ENCODE results near the gene SPIN1. TPM values are rescaled to one million over a fixed set of nuclear protein-coding genes. Genes with fewer than 3 reads are reported as not detected.

Gene SPIN1
- total RNA-seq, 1 experiment from 2014 or later, result 56.9 TPM

DNA sequence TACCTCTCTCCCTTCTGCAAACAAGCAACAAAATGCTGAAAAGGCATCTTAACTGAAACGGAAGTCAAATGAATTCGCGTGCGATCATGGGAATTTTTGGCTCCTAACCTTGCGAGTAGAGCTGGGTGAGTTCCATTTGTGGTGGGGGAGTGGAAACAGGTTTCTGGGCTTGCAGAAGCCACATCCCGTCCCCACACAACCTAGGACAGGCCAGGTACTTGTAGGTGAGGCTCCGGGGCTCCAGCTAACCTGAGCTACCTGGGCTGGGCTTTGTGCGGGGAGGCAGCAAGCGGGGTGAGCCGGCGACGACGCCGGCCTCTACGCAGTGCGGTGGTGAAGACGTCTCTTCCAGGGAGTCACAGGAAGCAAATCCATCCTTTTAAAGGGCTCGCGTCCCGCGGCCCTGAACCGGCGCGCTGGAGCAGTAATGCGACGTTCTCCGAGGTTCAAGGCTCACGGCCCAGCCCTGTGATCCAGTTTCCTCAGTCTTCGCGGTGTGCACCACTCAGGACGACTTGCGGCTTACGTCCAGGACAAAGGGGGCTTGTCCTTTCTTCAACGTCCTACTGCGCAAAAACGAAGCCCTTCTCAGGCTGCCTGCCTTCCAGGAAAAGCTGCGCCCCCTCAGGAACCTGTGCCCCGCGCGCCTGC is 567 bp upstream of the SPIN1 start:
- DNase-seq (ENCODE audit: low read depth), result peak; percentile 8

DNA sequence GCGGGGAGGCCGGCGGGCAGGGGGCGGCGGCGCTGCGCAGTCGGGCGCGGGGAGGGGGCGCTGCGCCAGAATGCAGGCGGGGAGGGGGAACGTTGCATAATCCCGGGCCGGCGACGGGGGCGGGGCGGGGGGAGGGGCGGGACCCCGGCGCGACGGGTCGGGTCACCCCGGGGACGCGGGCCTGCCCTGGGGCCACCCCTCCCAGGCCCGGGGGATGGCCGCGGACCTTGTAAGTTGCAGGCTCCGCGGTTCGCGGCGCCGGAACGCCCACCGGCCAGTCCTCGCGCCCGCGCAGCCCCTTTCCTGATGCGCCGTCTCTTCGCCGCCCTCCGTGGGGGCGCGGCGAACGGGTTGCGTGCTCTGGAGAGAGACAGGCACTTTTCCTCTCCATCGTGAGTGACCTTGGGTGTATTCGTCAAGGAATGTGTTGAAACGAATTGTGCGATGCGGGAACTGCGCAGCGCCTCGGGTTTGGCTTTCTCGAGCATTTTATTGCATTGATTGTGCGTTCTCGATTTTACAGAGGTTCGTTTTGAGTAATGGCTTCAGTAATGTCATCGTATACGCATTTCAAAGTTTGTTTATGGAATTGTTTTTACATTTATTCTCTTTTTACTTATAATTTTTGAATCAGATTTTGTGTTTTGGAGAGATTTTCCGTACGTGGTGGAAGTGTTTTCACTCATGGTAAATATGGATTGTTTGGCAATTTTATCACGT is 802 bp downstream of the SPIN1 start:
- DNase-seq (ENCODE audit: low read depth), result peak; percentile 56

DNA sequence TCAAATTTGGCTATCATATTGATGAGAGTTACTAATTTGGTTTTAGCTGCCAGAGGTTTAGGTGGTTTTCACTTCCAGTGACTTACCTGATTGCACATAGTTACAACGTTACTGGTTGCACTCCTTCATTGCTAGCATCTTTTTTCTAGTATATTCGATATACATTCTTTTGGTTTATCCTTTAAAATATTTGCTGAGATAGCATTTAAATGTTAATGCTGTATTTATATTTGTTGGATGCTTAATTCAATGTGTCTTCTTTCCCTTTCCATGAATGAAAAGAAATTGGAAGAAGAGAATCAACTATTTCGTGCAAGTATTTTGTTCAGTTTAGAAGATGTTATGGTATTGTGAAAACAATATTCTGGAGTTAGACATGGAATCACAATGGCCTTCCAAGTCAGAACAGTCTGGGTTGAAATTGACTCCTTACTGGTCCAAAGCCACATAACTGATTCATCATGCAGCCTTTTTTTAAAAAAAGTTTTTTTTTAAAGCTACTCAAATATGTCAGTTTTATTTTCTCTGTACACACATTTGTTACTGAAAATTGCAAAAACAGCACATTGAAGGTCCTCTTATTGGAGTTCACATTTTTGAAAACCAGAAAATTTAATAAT is 2.2 kb downstream of the SPIN1 start:
- no peak for DNase-seq (ENCODE audit: low read depth)

DNA sequence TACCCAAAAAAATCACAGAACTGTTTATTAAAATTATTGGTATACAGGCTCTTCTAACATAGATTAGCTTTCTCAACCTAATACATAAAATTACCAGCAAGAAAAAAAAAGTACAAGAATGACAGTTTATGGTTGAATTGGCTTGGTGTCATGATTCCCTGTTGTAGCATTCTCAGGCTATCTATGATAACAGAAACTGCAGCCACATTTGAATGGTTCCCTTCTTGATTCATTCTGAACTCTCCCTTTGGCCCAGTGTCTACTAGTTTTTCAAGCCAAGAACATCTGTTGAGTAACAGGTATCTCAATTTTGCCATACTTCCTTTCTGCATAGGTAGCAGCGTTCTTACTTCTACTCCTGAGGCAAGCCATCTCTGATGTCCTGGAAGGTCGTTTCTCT is 3.0 kb downstream of the SPIN1 start:
- DNase-seq (ENCODE audit: low read depth), result no peak

DNA sequence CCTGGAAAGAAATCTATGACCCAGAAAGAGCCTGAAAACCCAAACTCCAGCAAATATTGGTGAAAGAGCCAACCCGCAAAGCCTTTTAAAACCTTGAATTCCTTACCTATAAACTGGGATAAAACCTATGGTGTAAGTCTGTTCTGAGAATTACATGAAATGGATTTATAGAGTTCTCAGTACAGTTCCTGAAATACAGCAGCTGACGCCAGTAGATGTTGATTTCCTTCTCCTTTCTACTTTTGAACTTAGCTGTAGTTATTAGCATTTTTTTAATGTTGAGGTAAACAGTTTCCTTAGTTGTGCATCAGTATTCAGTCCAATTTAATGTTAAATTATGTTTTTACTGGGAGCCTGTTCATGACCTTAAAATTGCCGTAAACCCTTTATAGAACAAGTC is 3.7 kb downstream of the SPIN1 start:
- DNase-seq (ENCODE audit: low read depth), result no peak

DNA sequence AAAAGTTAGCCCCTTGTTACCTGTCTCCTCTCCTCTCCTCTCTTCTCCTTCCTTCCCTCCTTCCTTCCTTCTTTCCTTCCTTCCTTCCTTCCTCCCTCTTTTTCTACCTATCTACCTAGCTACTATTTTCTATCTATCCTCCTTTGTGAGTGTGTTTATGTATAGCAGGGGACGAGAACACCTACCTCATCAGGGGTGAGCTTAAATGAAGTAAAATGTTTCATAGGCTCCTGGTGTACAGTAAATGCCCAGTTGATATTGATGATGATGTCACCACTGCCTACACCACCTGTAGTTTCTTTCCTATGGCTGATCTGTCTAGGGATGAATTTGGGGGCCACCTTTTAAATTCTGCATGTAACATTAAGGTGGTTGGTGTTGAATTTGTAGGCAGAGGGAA is 4.3 kb downstream of the SPIN1 start:
- no peak for DNase-seq (ENCODE audit: low read depth)

DNA sequence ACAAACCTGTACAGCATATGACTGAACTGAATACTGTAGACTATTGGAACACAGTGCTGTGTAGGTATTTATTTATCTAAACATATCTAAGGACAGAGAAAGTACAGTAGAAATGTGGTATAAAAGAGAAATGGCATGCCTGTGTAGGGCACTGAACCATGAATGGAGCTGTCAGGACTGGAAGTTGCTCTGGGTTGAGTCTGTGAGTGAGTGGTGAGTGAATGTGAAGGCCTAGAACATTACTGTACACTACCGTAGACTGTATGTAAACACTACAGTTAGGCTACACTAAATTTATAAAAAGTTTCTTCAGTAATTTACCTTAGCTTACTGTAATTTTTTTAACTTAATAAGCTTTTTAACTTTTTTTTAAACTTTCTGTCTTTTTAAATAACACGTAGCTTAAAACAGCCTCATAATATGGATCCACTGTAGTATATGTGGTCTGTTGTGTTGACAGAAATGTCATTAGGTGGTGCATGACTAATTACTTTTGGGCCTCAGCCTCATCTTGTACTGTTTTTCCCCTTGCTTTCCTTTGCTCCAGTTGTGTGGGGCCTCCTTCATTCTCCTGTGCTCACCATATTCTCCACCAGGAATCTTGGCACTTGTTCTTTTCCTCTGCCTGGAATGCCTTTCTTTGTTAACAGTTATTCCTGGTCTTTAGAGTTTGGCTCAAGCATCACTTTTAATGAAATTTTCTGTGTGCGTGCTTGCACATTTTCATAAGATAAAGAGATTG is 8.8 kb downstream of the SPIN1 start:
- DNase-seq (ENCODE audit: low read depth), result no peak

DNA sequence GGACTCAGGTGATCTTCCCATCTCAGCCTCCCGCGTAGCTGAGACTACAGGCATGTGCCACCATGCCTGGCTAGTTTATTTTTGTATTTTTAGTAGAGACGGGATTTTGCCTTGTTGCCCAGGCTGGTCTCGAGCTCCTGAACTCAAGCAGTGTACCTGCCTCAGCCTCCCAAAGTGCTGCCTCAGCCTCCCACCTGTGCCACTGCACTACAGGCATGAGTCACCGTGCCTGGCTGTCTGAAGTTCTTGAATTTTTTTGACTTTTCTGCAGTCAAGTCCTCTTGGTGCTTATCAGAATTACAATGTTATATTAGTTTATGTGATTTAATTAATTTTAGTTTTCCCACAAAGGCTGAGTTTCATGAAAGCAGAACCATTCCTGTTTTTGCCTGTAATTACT is 9.8 kb downstream of the SPIN1 start:
- DNase-seq (ENCODE audit: low read depth), result no peak

DNA sequence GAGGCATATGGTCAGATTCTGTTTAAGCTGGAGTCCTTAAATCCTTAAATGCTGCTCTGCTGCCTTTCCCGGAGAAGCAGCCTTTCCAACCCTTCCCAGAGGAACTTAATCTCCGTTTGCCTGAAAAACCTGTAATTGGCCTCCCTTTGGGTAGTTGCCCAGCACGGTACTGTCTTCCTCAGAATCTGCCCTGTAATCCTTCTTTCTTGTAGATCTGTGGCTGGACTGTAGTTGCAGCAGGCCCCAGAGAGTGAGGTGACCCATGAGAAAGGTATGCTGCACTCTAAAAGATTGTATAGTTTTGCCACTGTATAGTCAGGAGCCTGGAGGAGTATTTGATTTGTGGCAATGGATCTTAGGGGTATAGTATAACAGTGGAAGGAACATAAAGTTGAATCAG is 11.7 kb downstream of the SPIN1 start:
- DNase-seq (ENCODE audit: low read depth), result peak; percentile 66

DNA sequence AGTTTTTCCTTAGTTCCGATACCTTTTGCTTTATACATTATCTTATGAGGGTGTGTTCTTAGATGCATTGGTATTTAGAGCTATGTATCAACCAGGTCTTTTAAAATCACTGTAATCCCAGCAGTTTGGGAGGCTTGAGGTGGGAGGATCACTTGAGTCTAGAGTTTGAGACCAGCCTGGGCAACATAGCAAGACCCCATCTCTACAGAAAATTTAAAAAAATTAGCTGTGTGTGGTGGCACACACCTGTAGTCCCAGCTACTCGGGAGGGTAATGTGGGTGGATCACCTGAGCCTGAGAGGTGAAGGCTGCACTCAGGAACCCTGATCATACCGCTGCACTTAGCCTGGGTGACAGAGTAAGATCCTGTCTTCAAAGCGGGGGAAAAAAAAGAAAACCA is 15.1 kb downstream of the SPIN1 start:
- DNase-seq (ENCODE audit: low read depth), result no peak

DNA sequence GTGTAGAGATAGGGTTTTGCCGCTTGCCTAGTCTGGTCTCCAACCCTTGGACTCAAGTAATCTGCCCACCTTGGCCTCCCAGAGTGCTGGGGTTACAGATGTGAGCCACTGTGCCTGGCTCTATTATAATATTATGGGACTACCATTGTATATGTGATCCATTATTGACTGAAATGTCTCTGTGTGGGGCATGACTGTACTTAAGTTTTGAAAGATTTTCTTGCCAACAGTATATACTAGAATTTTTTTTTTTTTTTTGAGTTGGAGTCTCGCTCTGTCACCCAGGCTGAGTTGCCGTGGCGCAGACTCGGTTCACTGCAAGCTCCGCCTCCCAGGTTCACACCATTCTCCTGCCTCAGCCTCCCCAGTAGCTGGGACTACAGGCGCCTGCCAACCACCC is 17.8 kb downstream of the SPIN1 start:
- DNase-seq (ENCODE audit: low read depth), result no peak

DNA sequence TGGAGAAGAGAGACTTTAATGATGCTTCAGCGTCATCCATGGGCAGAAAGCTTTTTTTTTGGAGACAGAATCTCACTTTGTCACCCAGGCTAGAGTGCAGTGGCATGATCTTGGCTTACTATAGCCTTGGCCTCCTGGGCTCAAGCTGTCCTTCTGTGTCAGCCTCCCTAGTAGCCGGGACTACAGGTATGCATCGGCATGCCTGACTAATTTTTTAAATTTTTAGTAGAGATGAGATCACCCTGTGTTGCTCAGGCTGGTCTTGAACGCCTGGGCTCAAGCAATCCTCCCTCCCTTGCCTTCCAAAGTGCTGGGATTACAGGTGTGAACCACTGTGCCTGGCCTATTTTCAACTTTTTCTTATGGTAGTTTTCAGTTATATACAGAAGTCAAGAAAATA is 23.2 kb downstream of the SPIN1 start:
- DNase-seq (ENCODE audit: low read depth), result no peak

DNA sequence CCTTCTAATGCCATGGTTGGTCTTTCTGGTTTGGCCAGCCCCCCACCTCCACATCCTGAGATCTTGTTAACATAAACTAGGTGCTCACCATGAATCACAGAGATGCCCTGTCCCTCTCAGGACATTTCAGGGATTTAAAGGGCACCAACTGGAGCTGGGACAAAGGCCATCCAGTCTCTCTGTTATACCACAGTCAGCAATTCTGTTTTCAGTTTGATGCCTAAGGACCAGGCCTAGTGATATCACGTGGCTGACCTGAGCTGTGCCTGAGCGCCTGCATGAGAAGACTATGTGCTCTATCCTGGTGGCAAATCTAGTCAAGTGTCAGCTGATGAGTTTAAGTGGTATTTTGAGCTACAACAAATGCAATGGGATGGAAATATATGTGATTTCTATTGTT is 26.1 kb downstream of the SPIN1 start:
- no peak for DNase-seq (ENCODE audit: low read depth)

DNA sequence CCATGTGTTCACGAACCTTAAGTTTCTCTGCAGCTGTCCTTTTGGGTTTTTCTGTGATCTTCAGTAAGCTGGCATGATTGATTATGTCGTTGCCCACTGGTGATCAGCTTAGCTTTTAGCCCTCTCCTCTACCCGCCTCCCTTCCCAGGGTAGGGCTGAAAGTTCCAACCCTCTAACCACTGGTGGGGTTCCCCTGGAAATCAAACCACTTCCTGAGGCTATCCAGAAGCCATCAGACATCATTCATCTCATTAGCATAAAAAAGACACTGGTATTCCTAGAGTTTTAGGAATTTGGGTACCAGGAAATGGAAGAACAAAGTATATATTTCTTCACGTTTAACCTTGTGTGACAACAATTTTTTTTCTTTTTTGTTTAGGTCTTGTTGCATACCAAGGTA is 29.8 kb downstream of the SPIN1 start:
- DNase-seq (ENCODE audit: low read depth), result no peak

DNA sequence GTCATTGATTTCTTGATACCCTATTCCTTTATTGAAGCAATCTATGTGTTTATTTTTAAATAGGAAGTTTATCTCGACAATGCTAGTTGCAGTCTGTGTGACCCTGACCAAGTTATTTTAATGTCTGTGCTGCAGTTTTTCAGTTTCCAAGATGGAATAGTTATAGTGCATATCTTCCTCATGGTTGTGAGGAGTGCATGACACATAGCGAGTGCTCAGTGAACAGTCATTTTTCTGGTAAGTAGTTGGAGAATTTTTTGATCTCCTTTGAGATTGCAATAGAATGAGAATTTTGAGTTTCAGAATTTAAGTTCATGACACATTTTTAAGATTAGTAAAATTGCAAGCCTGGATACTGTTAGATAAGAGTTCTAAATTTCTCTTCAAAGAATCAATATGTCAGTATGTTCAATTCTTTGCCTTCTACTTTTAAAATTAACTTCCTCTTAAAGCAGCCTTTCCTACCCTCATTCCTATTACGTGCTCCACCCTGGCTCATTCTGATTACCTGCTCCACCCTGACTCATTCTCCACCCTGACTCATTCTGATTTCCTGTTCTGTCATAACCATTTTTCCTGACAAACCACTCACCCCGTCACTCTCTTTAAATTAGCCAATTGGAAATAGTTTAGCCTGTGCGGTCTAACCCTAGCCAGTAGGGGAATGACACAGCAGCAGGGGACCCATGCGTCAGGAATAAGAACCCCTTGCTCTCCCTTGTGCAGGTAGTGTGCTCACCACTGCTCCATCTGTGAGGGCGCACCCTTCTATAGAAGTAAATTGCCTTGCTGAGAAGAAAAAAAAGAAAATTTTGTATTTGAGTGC is 30.7 kb downstream of the SPIN1 start:
- DNase-seq (ENCODE audit: low read depth), result peak; percentile 97

DNA sequence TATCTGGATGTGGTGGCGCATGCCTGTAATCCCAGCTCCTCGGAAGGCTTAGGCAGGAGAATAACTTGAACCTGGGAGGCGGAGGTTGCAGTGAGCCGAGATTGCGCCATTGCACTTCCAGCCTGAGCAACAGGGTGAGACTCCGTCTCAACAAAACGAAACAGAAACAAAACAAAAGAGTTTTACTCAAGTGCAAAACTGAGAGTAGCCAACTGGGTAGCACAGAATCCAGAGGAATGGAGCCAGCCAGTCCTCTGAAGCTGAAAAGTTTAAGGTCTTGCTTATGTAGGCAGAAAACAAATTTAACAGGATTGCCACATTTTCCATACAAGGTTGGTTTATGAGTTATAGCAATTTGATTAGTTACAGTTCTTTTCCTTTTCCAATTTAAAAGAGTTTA is 32.0 kb downstream of the SPIN1 start:
- DNase-seq (ENCODE audit: low read depth), result no peak

DNA sequence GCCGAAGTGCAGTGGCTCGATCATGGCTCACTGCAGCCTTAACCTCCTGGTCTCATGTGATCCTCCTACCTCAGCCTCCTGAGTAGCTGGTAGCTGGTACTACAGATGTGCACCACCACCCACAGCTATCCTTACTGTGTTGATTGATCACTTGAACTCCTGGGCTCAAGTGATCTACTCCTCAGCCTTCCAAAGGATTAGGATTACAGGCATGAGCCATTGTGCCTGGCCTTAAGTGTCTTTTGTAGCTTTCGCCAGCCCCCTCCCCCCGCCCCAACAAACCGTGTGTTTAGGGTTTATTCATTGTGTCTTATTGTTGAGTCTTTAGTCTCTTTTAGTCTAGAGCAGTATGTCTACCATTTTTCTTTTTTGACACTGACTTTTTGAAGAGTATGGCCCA is 33.1 kb downstream of the SPIN1 start:
- no peak for DNase-seq (ENCODE audit: low read depth)

DNA sequence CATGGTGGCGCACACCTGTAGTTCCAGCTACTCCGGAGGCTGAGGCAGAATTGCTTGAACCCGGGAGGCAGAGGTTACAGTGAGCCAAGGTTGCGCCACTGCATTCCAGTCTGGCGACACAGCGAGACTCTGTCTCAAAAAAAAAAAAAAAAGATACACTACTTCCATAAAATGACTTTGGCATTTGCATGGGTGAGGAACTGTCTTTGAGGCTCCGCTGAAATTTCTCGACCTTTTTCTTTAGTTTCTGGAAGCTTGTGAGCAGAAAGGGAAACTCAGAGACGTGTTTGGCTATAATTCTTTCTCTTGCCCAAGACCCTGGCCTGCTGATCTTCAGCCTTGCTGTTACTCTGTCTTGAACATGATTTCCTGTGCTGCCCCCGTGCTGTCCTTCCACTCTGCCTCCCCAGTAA is 37.3 kb downstream of the SPIN1 start:
- DNase-seq (ENCODE audit: low read depth), result peak; percentile 56

DNA sequence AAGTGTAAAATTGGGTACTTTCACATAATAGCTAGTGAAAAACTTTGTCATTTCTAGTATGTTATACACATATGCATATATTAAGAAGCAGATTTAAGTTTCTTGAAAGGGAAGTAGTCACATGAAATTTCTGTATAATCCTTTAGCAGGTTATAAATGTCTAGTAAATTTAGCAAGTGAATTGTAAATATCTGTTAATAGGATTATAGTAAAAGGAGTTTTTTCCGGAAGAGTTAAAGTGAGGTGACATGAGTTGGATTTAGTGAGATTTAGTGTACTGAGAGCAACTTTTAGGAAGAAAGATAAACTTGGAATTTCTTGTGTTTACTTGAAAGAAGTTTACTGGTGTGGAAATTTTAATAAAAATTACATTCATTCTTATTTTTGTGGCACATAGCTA is 38.4 kb downstream of the SPIN1 start:
- DNase-seq (ENCODE audit: low read depth), result no peak

DNA sequence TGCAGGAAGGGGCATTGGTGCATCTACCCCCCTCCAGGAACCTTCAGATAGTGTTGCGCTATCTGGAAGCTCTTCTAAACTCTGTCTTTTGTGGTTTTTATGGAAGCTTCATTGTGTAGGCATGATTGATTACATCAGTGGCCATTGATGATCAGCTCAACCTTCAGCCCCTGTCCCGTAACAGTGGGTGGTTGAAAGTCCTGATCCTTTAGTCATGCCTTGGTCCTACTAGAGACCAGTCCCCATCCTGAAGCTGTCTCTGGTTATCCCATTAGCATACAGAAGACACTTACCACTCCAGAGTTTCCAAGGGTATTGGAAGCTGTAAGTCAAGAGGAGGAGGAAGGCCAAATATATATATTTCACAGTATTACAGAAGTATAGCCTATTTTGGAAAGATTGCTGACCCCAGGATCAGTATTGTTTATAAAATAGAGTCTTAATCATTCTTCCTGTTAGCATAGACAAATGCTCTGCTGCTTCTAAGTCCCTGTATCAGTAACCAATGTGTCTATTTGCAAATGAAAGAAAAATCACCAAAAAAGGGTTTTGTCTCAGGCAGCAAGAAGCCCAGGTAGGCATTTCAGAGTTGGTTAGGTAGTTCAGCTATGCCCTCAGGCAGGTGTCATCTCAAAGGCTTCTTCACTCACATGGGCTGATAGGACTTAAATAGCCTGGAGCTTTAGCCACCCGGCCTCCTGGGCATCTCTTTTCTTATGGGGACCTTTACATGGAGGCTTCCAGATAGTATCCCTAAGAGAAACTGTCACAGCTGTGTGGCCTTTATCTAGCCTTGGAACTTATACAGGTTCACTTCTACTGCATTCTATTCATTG is 41.6 kb downstream of the SPIN1 start:
- DNase-seq (ENCODE audit: low read depth), result no peak

Measured in HT1080 (cell line).